Endothelial cell of umbilical vein (primary cell): ENCODE results near the gene DCLRE1A. TPM values are rescaled to one million over a fixed set of nuclear protein-coding genes. Genes with fewer than 3 reads are reported as not detected.

ENCODE experiments used
- BruUV-seq: library from RNA; stranded (reverse); fragments of 400-500 nt; replicated peaks from 2 replicates; lab custom pipeline; 2021; lab: Mats Ljungman, UMichigan
- CTCF ChIA-PET: fragments of 300-600, 350-600 bp; sonication (Branson Sonifier 250); formaldehyde crosslinking; loops from one replicate; lab custom pipeline; 2021; ENCODE audit warnings: antibody characterized with exemption, inconsistent platforms; lab: Charles Lee
- POLR2A ChIA-PET: fragments of 300-600, 350-600 bp; sonication (Branson Sonifier 250); formaldehyde crosslinking; loops from one replicate; lab custom pipeline; 2021; ENCODE audit warnings: antibody characterized with exemption, inconsistent platforms; lab: Charles Lee
- DNase-seq: peaks from one replicate; pipeline ENCODE4 v3.0.0-alpha.2; 2011; ENCODE audit warnings: low read depth, low spot score
- FAIRE-seq: peaks from 2 replicates; lab custom pipeline; 2011; peaks lifted over from hg19 to GRCh38; lab: Jason Lieb, UNC
- H2AFZ ChIP-seq: 2 replicates; pipeline ENCODE4 v1.6.0; 2012; ENCODE audit warnings: low read depth, low read length, control low read depth, inconsistent platforms
- H3K27ac ChIP-seq: 2 replicates; pipeline ENCODE4 v1.5.1; 2011; ENCODE audit warnings: low read depth, mild to moderate bottlenecking, control low read depth, low read length, moderate library complexity; ENCODE audit not compliant: insufficient read depth
- H3K27me3 ChIP-seq, 2 experiments: 2 replicates each; pipeline versions ENCODE4 v1.6.0 to v1.6.1; 2011; ENCODE audit warnings: low read length in 2 of 2, mixed read lengths in 1 of 2; ENCODE audit not compliant: control insufficient read depth in 2 of 2, insufficient read depth in 2 of 2
- H3K36me3 ChIP-seq, 2 experiments: 2 replicates in 1 of 2; 3 replicates in 1 of 2; pipeline ENCODE4 v1.5.1; 2011; ENCODE audit warnings: low read length in 2 of 2, mild to moderate bottlenecking in 1 of 2, moderate library complexity in 1 of 2; ENCODE audit not compliant: control insufficient read depth in 2 of 2, insufficient read depth in 2 of 2; ENCODE audit errors: extremely low read depth in 1 of 2
- H3K4me1 ChIP-seq: 3 replicates; pipeline ENCODE4 v1.5.1; 2011; ENCODE audit warnings: mild to moderate bottlenecking, low read length; ENCODE audit not compliant: control insufficient read depth, insufficient read depth; ENCODE audit errors: extremely low read depth
- H3K4me2 ChIP-seq: 2 replicates; pipeline ENCODE4 v1.6.1; 2011; ENCODE audit warnings: low read length, control low read depth, mixed read lengths; ENCODE audit not compliant: insufficient read depth
- H3K4me3 ChIP-seq, 3 experiments: fragments of 200-600 bp in 1 of 3; sonication (generic), shearing (Covaris generic) in 1 of 3; replicated peaks in 1 of 3; 2 replicates each; pipeline ENCODE4 v1.5.1; 2011 to 2016; ENCODE audit warnings: control low read depth in 3 of 3, low read length in 3 of 3, mild to moderate bottlenecking in 2 of 3, inconsistent platforms in 1 of 3, low read depth in 1 of 3, moderate library complexity in 1 of 3; ENCODE audit not compliant: insufficient read depth in 1 of 3
- H3K79me2 ChIP-seq: 2 replicates; pipeline ENCODE4 v1.6.0; 2012; ENCODE audit warnings: low read length, inconsistent platforms; ENCODE audit not compliant: control insufficient read depth, insufficient read depth
- H3K9ac ChIP-seq: replicated peaks from 2 replicates; pipeline ENCODE3; 2011; ENCODE audit warnings: low read length, control low read depth; ENCODE audit not compliant: insufficient read depth; ENCODE audit errors: extremely low read depth
- H3K9me1 ChIP-seq: replicated peaks from 3 replicates; pipeline ENCODE4 v1.6.0; 2011; ENCODE audit warnings: mild to moderate bottlenecking, low read length; ENCODE audit not compliant: control insufficient read depth, insufficient read depth; ENCODE audit errors: extremely low read depth
- H3K9me3 ChIP-seq: replicated peaks from 2 replicates; pipeline ENCODE4 v1.5.1; 2012; ENCODE audit warnings: low read length, inconsistent platforms; ENCODE audit not compliant: control insufficient read depth, insufficient read depth
- H4K20me1 ChIP-seq: replicated peaks from 2 replicates; pipeline ENCODE3; 2011; ENCODE audit warnings: mild to moderate bottlenecking, low read length; ENCODE audit not compliant: control insufficient read depth, insufficient read depth; ENCODE audit errors: extremely low read depth
- CTCF ChIP-seq, 2 donors: IDR thresholded peaks; 1 replicate in 1 of 2; 2 replicates in 1 of 2; pipeline ENCODE4 v1.5.1; 2011; ENCODE audit warnings: low read length in 2 of 2, mild to moderate bottlenecking in 2 of 2, moderate library complexity in 2 of 2, control low read depth in 1 of 2, inconsistent platforms in 1 of 2, low read depth in 1 of 2; ENCODE audit not compliant: insufficient read depth in 1 of 2; ENCODE audit errors: extremely low read depth in 1 of 2
- EZH2 ChIP-seq: IDR thresholded peaks from 2 replicates; pipeline ENCODE4 v1.6.1; 2012; ENCODE audit warnings: borderline replicate concordance, low read depth, mild to moderate bottlenecking, moderate library complexity, low read length, inconsistent platforms; ENCODE audit not compliant: severe bottlenecking
- FOS ChIP-seq: IDR thresholded peaks from 2 replicates; pipeline ENCODE4 v1.6.1; 2011; ENCODE audit warnings: mild to moderate bottlenecking, low read length, moderate library complexity, borderline replicate concordance; ENCODE audit not compliant: insufficient read depth
- GATA2 ChIP-seq: IDR thresholded peaks from 2 replicates; pipeline ENCODE4 v1.7.0; 2011; ENCODE audit warnings: low read depth, mild to moderate bottlenecking, moderate library complexity, mixed read lengths, low read length; ENCODE audit not compliant: insufficient read length, insufficient read depth
- JUN ChIP-seq: IDR thresholded peaks from 2 replicates; pipeline ENCODE4 v1.6.1; 2011; ENCODE audit warnings: borderline replicate concordance, low read depth; ENCODE audit not compliant: insufficient read length, insufficient read depth
- MYC ChIP-seq: IDR thresholded peaks from one replicate; pipeline ENCODE4 v1.6.1; 2011; ENCODE audit warnings: mild to moderate bottlenecking, low read depth, low read length
- POLR2A ChIP-seq: IDR thresholded peaks from 2 replicates; pipeline ENCODE4 v1.6.1; 2012; ENCODE audit warnings: low read depth, mild to moderate bottlenecking, control low read depth, low read length
- POLR2AphosphoS5 ChIP-seq: IDR thresholded peaks from 2 replicates; pipeline ENCODE4 v1.6.1; 2012; ENCODE audit warnings: low read depth, mild to moderate bottlenecking, control low read depth, low read length, moderate library complexity; ENCODE audit not compliant: insufficient read depth
- dilution Hi-C: fragments of 300-500 bp; cut with MboI; formaldehyde crosslinking; loops from one replicate; pipeline ENCODE4 v1.15.0; 2019; ENCODE audit warnings: low sequenced_read_pairs; ENCODE audit not compliant: extremely low pct_ligation_motif_present
- intact Hi-C: fragments of 100-400 bp; cut with micrococcal nuclease; formaldehyde crosslinking; loops from one replicate; pipeline ENCODE4 v1.10.0; 2022
- polyA plus RNA-seq, 4 experiments: library from polyadenylated mRNA; depleted of rRNA in 3 of 4; stranded (reverse) in 3 of 4; unstranded in 1 of 4; fragments of >200 nt; gene quantifications; 2 replicates each; pipeline versions ENCODE4 v1.2.1 to v1.2.3, GENCODE V29; 2011 to 2012; ENCODE audit warnings: missing spikeins in 1 of 4
- total RNA-seq: library from RNA; stranded (reverse); gene quantifications from 2 replicates; pipeline ENCODE4 v1.2.3, GENCODE V29; 2021
- TF ChIP-seq, protein P1 (sequence below): IDR thresholded peaks from 2 replicates; pipeline ENCODE4 v1.6.1; 2011; ENCODE audit not compliant: insufficient read depth, insufficient read length

The DCLRE1A gene
- total and polyA plus RNA-seq, 2 donors (not counting 3 experiments of a cell fraction or from before 2014, with no cell fraction given), result 3.6 to 6.7 TPM

DNA sequence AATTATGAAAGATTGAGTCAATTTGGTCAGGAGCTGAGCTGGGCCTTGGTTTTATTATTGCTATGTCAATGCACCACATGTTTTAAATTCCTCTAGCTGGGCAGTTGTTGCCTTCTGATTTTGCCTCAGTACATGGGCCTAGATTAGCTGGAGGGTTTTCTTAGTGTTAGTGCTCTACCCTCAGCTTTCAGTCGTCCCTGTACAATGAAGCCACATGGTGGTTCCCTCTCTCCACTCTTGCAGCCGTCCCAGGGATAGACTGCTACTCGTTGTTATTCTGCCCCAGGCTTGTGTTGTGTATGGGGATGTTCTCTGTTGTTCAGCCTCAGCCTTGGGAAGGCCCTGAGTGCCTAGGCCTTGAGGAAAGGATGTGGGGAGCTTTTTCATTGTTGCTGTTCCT lies 37.6 kb upstream of the DCLRE1A start:
- DNase-seq, result no peak
- Histone ChIP-seq H4K20me1 (no peaks in the 10 kb centered on the region), H3K4me1 (peaks cover 9% of the 10 kb centered on the region), H3K27ac (no peak overlapping the region), H2AFZ (no peak overlapping the region), H3K4me3 (no peak overlapping the region), H3K27me3 (no peaks in the 10 kb centered on the region), H3K36me3 (peaks cover 0 to 2% of the 10 kb centered on the region in 2 experiments), H3K9ac (no peak overlapping the region), H3K79me2 (no peaks in the 10 kb centered on the region), H3K9me3 (no peaks in the 10 kb centered on the region), H3K4me2 (no peak overlapping the region), H3K9me1 (no peaks in the 10 kb centered on the region)
- no TSS peak for BruUV-seq
- TF ChIP-seq MYC (no peak), CTCF (IDR thresholded peaks at IDR 0.05; ENCODE audit: extremely low read depth in 1 of 2, insufficient read depth in 1 of 2, low read depth in 1 of 2, low read length in 2 of 2) (no peak), JUN (no peak), POLR2A (no peak), EZH2 (no peak), POLR2AphosphoS5 (no peak), FOS (no peak), GATA2 (no peak)
- TF ChIP-seq, protein P1, sequence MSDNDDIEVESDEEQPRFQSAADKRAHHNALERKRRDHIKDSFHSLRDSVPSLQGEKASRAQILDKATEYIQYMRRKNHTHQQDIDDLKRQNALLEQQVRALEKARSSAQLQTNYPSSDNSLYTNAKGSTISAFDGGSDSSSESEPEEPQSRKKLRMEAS, result no peak
- intact Hi-C loops (no loop called here), dilution Hi-C loops (no loop called here)
- POLR2A ChIA-PET, result no interaction called here
- FAIRE-seq, result no peak
- CTCF ChIA-PET, result no interaction called here
